Amniotic epithelial cell (primary cell): ENCODE data around the gene TSPYL6.

ENCODE experiments used
- DNase-seq: peaks from one replicate; pipeline ENCODE4 v3.0.0-alpha.2; 2010; ENCODE audit warnings: low read depth

The TSPYL6 gene

GRCh38 chr2:54255230-54256090 is 569 bp downstream of the TSPYL6 start:
- no peak for DNase-seq

GRCh38 chr2:54254180-54254579 is 1.8 kb downstream of the TSPYL6 start:
- no peak for DNase-seq

- no peak for DNase-seq
Measured at GRCh38 chr2:54249629-54250028, 6.4 kb downstream of the TSPYL6 start.

- no peak for DNase-seq
Measured at GRCh38 chr2:54247115-54247514, 8.9 kb downstream of the TSPYL6 start.

GRCh38 chr2:54240515-54241469 is 15.2 kb downstream of the TSPYL6 start:
- no peak for DNase-seq

GRCh38 chr2:54239427-54239826 is 16.6 kb downstream of the TSPYL6 start:
- DNase-seq = peak; percentile 58

GRCh38 chr2:54237428-54237827 is 18.6 kb downstream of the TSPYL6 start:
- DNase-seq = no peak

- no peak for DNase-seq
Measured at GRCh38 chr2:54233832-54234649, 22.0 kb downstream of the TSPYL6 start.

GRCh38 chr2:54228945-54229344 is 27.1 kb downstream of the TSPYL6 start:
- DNase-seq = no peak

GRCh38 chr2:54227798-54228197 is 28.2 kb downstream of the TSPYL6 start:
- no peak for DNase-seq

- DNase-seq = no peak
Measured at GRCh38 chr2:54226260-54226659, 29.8 kb downstream of the TSPYL6 start.

- DNase-seq = no peak
Measured at GRCh38 chr2:54224997-54225396, 31.0 kb downstream of the TSPYL6 start.

- no peak for DNase-seq
Measured at GRCh38 chr2:54213082-54213481, 42.9 kb downstream of the TSPYL6 start.

GRCh38 chr2:54212456-54212855 is 43.6 kb downstream of the TSPYL6 start:
- DNase-seq = peak; percentile 98

GRCh38 chr2:54209379-54209778 is 46.6 kb downstream of the TSPYL6 start:
- DNase-seq = no peak

- DNase-seq = peak; percentile 48
Measured at GRCh38 chr2:54208364-54209240, 47.4 kb downstream of the TSPYL6 start.

GRCh38 chr2:54207666-54208195 is 48.3 kb downstream of the TSPYL6 start:
- DNase-seq = peak; percentile 91

- peak; percentile 44 for DNase-seq
Measured at GRCh38 chr2:54206596-54206995, 49.4 kb downstream of the TSPYL6 start.

- no peak for DNase-seq
Measured at GRCh38 chr2:54204476-54204875, 51.6 kb downstream of the TSPYL6 start.
